MM.1S (cell line): ENCODE data around the gene MPZL3.

ENCODE experiments used
- DNase-seq: peaks from one replicate; pipeline ENCODE4 v3.0.0-alpha.2; 2015
- H2AFZ ChIP-seq: fragments of 300-600 bp; sonication (generic); 2 replicates; pipeline ENCODE4 v1.6.0; 2016; ENCODE audit warnings: antibody characterized with exemption, low read length
- H3F3A ChIP-seq: fragments of 300-600 bp; sonication (generic); 2 replicates; pipeline ENCODE4 v1.6.1; 2016; ENCODE audit warnings: mild to moderate bottlenecking, antibody characterized with exemption, low read length, moderate library complexity, mixed read lengths; ENCODE audit not compliant: insufficient read depth
- H3K27ac ChIP-seq: fragments of 300-600 bp; sonication (generic); 2 replicates; pipeline ENCODE4 v1.5.1; 2016; ENCODE audit warnings: mild to moderate bottlenecking, low read length
- H3K27me3 ChIP-seq: fragments of 300-600 bp; sonication (generic); replicated peaks from 2 replicates; pipeline ENCODE4 v1.6.0; 2016; ENCODE audit warnings: low read length; ENCODE audit not compliant: insufficient read depth
- H3K36me3 ChIP-seq: fragments of 300-600 bp; sonication (generic); replicated peaks from 2 replicates; pipeline ENCODE4 v1.6.1; 2016; ENCODE audit warnings: mild to moderate bottlenecking, low read length, mixed read lengths; ENCODE audit not compliant: insufficient read depth
- H3K4me1 ChIP-seq: fragments of 300-600 bp; sonication (generic); 2 replicates; pipeline ENCODE4 v1.6.1; 2016; ENCODE audit warnings: low read length, mixed read lengths
- H3K4me2 ChIP-seq: fragments of 300-600 bp; sonication (generic); 2 replicates; pipeline ENCODE4 v1.6.0; 2016; ENCODE audit warnings: low read depth, low read length
- H3K4me3 ChIP-seq: fragments of 300-600 bp; sonication (generic); 2 replicates; pipeline ENCODE4 v1.5.1; 2016; ENCODE audit warnings: low read length, mixed read lengths
- H3K79me2 ChIP-seq: fragments of 300-600 bp; sonication (generic); 2 replicates; pipeline ENCODE4 v1.6.1; 2016; ENCODE audit warnings: mixed run types, low read length, mixed read lengths
- H3K9ac ChIP-seq: fragments of 300-600 bp; sonication (generic); 2 replicates; pipeline ENCODE4 v1.6.1; 2016; ENCODE audit warnings: low read length, mixed read lengths
- H3K9me2 ChIP-seq: fragments of 300-600 bp; sonication (generic); replicated peaks from 2 replicates; pipeline ENCODE4 v1.6.1; 2016; ENCODE audit warnings: mild to moderate bottlenecking, low read length, mixed read lengths; ENCODE audit not compliant: insufficient read depth
- H3K9me3 ChIP-seq: fragments of 300-600 bp; sonication (generic); replicated peaks from 2 replicates; pipeline ENCODE4 v1.6.1; 2016; ENCODE audit warnings: mild to moderate bottlenecking, low read length, mixed read lengths; ENCODE audit not compliant: insufficient read depth
- H4K20me1 ChIP-seq: fragments of 300-600 bp; sonication (generic); 2 replicates; pipeline ENCODE4 v1.6.1; 2016; ENCODE audit warnings: mild to moderate bottlenecking, low read length, moderate library complexity, mixed read lengths; ENCODE audit not compliant: insufficient read depth
- CTCF ChIP-seq: fragments of 300-600 bp; sonication (generic); IDR thresholded peaks from 2 replicates; pipeline ENCODE4 v1.5.1; 2016; ENCODE audit warnings: antibody characterized with exemption, low read length, mixed read lengths
- EZH2 ChIP-seq: fragments of 300-600 bp; sonication (generic); optimal IDR thresholded peaks from 2 replicates; pipeline ENCODE3; 2017; ENCODE audit warnings: low read depth, mild to moderate bottlenecking, antibody characterized with exemption, low read length, mixed read lengths
- EZH2phosphoT487 ChIP-seq: fragments of 300-600 bp; sonication (generic); IDR thresholded peaks from 2 replicates; pipeline ENCODE4 v1.6.1; 2018; ENCODE audit warnings: antibody characterized with exemption, low read length

The MPZL3 gene

GRCh38 chr11:118259138-118259537 lies 7.0 kb upstream of the MPZL3 start:
- Histone ChIP-seq H3F3A (peaks cover 10% of the 10 kb centered on the region), H3K4me3 (no peak overlapping the region), H2AFZ (no peak overlapping the region), H4K20me1 (no peaks in the 10 kb centered on the region), H3K9ac (no peak overlapping the region), H3K4me2 (no peak overlapping the region), H3K79me2 (no peaks in the 10 kb centered on the region), H3K9me2 (no peaks in the 10 kb centered on the region), H3K9me3 (no peaks in the 10 kb centered on the region), H3K4me1 (peaks cover 11% of the 10 kb centered on the region), H3K36me3 (no peaks in the 10 kb centered on the region), H3K27me3 (no peaks in the 10 kb centered on the region), H3K27ac (no peak overlapping the region)
- no peak for DNase-seq
- no peak for TF ChIP-seq CTCF
- no peak for TF ChIP-seq EZH2phosphoT487
- TF ChIP-seq EZH2 = no peak

- Histone ChIP-seq H3K4me3 (no peak overlapping the region), H3K9me2 (no peaks in the 10 kb centered on the region), H3K36me3 (no peaks in the 10 kb centered on the region), H3K27me3 (no peaks in the 10 kb centered on the region), H3K9me3 (no peaks in the 10 kb centered on the region), H3K27ac (no peak overlapping the region), H2AFZ (no peak overlapping the region), H3K9ac (no peak overlapping the region), H3K4me1 (peaks cover 11% of the 10 kb centered on the region), H3F3A (peaks cover 3% of the 10 kb centered on the region; the same call in 1 of the 2 replicates), H4K20me1 (no peaks in the 10 kb centered on the region), H3K79me2 (no peaks in the 10 kb centered on the region), H3K4me2 (no peak overlapping the region)
- DNase-seq = peak; percentile 53
- no peak for TF ChIP-seq EZH2phosphoT487
- TF ChIP-seq CTCF = peak; percentile 53
These were observed 6.2 kb upstream of the MPZL3 start for GRCh38 chr11:118258410-118258809.

- TF ChIP-seq EZH2 = no peak
- TF ChIP-seq EZH2phosphoT487 = no peak
- no peak for TF ChIP-seq CTCF
- peaks cover 9% of the 10 kb centered on the region; the same call in 1 of the 2 replicates for H3F3A ChIP-seq
- no peaks in the 10 kb centered on the region for H3K9me3 ChIP-seq
- H3K27ac ChIP-seq = peak overlapping the region; percentile 78; the same call in 1 of the 2 replicates
- peaks cover 14% of the 10 kb centered on the region for H3K79me2 ChIP-seq
- H3K9ac ChIP-seq = peak overlapping the region; percentile 87
- H3K27me3 ChIP-seq = no peaks in the 10 kb centered on the region
- no peaks in the 10 kb centered on the region for H4K20me1 ChIP-seq
- H3K36me3 ChIP-seq = no peaks in the 10 kb centered on the region
- peak overlapping the region; percentile 85 for H3K4me2 ChIP-seq
- no peaks in the 10 kb centered on the region for H3K9me2 ChIP-seq
- peaks cover 6% of the 10 kb centered on the region for H3K4me1 ChIP-seq
- no peak for DNase-seq
- H2AFZ ChIP-seq = peak overlapping the region; percentile 59
- peak overlapping the region; percentile 83 for H3K4me3 ChIP-seq
These were observed 523 bp upstream of the MPZL3 start for GRCh38 chr11:118252688-118253087.
